EH (cell line): ENCODE data around the gene SLC25A21.
"Not testable (repeated sequence)": the region's sequence is repeated elsewhere in the genome, so short reads cannot be mapped to it uniquely, and the experiment has no call there.

Experiments used
- DNase-seq: peaks from one replicate; pipeline ENCODE4 v3.0.0-alpha.2; 2015; ENCODE audit warnings: low read depth

Gene SLC25A21

DNA sequence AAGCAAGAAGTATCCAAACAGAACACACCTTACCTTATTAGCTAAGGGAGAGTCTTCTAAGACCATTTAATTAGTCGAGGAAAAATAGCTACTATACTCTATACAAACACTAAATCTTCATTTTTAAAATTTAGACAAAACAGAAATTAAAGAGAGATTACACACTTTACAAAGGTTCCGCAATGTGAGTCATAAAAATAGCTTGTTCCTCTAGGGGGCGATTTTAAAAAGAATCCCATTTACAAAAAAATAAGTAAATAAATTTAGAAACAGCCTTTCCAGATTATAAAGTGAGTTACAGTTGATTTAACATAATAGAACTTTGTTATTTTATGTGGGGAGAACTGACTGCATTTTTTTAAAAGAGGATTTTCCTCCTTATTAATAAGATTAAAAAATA lies 309.1 kb downstream of the SLC25A21 start:
- DNase-seq = no peak

GRCh38 chr14:36862237-36862636 lies 310.2 kb downstream of the SLC25A21 start:
- DNase-seq = not testable (repeated sequence)

DNA sequence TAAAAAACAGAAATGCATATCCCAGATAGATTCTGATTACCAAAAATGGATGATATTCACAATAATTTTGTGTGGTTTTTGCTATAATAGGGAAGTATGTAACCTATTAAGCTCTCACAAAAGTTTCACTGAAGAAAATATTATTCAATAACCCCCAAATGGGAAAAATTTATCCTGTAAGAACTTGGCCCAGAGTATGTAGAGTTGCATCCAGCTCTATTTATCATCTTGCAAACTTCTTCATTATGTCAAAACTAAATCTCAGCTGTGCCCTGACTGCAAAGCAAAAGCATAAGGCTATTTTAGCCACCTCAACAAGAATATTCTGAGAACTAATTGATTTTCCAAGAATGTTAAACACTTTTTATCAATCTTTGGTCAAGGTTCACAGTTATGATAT lies 311.6 kb downstream of the SLC25A21 start:
- no peak for DNase-seq

- no peak for DNase-seq
Measured at GRCh38 chr14:36859119-36859518, 313.3 kb downstream of the SLC25A21 start.

DNA sequence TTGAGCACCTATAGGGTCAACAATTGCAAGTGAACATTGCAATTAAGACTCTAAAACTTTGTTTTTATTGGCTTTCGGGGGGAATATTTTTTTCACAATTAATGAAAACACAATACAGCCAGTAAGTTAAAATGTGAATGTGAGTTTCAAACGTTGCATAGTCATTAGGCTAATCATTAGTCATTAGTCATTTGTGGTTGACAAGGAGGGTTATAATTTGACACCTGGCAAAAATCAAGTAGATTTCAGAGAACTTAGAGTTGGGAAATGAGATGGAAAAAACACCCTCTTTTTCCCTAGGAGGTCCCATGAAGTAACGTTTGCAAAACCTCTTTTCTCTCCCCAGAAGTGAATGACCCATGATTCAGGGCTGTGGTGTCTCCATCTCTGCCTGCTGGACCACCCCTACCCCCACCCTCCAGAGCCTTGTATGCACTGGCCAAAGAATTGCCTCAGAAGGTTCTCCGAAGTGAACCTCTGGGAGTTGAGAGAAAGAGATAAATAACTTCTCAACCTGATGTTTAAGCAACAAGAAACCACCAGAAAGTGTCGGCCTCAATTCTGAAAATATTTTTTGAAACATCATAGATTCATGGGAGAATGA lies 314.5 kb downstream of the SLC25A21 start:
- no peak for DNase-seq

- DNase-seq = no peak
Measured at GRCh38 chr14:36857136-36857535, 315.3 kb downstream of the SLC25A21 start.

DNA sequence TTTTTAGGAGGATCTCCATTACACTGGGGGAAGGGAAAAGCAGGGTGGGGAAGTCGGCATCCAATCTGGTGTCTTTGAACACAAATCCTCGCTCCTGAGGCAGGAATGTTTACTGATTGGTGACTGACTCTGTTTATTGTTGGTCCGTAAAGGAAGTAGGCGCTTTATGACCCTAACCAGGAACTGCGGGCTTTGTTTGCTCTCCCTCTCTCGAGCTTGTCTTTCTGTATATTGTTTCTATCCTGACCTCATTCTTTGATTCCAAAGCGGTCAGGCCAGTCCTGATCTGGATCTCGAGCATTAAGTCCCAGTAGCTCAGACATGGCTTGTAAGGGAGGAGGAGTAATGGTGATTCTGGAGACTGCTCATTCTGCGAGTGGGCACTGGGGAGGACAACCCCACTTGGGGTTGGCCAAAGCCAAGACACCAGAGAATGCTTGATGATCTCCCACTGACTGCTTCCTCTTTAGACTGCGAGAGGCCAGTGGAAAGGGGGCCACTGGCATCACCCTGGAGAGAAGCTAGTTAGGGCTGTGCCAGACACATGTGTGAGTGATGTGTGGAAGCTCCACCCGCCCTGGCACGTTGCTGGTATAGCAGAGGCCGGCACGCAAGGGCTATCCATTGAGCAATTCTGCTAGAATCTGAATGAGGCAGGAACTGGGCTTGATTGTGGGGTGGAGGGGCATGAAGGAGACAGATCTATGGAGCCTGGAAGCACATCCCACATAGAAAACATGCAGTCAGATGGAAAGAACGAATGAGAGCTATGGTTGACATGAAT lies 316.1 kb downstream of the SLC25A21 start:
- no peak for DNase-seq

- no peak for DNase-seq
Measured at GRCh38 chr14:36855396-36855795, 317.0 kb downstream of the SLC25A21 start.

GRCh38 chr14:36852981-36853691 lies 319.3 kb downstream of the SLC25A21 start:
- no peak for DNase-seq

- DNase-seq = no peak
Measured at GRCh38 chr14:36848213-36848612, 324.2 kb downstream of the SLC25A21 start.

DNA sequence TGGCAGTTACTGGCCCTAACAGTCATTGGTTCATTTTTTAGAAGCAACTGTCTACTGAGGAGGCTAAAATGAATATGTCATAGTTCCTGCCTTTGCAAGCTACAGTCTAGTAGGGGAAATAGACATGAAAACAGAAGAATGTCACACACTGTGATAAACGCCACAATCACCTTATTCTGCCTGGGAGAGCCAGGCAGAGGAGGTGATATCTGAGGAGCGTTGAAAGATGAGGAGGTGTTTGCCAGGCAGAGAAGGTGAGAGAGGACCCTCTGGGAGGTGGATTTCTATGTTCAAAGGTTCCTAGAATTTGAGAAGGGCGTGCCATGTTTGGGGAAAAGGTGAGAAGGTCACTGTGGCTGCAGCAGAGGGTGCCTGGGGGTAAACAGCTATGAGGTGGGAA lies 325.0 kb downstream of the SLC25A21 start:
- no peak for DNase-seq

DNA sequence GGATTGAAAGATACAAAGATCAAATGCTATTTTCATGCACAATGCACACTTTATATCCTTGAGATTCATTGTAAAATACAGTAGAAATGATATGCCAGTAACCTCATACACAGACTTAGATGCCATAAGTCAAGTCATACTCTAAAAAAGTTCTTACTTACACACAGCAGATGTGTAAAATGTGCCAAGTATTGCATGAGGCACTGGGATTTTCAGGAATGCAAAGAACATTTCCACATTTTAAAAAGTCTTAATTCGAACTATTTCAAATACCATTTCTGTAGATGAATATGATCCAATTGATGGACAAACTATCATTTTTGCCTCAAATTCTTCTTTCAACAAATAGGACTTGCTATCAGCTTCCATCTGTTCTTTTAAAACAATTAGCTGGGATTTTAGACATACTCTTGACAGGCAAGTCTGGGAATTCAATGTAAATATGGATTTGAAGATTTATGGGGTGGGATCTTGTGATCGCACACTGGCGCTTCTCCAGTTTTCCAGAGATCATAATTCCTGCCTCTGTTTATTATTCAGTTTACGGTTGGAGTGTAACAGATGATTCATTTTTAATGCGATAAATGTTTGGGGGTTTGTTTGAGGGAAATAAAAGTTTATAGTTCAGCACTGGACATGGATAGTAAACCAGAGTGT lies 326.9 kb downstream of the SLC25A21 start:
- no peak for DNase-seq

- DNase-seq = no peak
Measured at GRCh38 chr14:36844443-36845195, 327.8 kb downstream of the SLC25A21 start.

DNA sequence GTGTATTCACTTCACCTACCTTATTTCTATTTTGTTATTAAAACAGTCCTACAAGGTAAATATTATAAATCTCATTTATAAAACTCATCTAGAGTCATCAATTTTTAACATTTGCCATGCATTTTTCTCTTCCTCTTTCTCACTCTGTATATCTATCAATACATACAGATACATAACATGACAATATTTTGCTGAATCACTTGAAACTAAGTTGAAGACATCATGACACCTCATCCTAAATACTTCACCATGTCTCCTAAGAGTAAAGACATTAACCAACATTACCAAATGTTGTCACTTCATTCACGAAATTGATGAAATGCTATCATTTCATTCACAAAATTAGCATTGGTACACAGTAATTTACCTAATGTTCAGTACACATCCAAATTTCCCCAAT lies 329.0 kb downstream of the SLC25A21 start:
- no peak for DNase-seq

DNA sequence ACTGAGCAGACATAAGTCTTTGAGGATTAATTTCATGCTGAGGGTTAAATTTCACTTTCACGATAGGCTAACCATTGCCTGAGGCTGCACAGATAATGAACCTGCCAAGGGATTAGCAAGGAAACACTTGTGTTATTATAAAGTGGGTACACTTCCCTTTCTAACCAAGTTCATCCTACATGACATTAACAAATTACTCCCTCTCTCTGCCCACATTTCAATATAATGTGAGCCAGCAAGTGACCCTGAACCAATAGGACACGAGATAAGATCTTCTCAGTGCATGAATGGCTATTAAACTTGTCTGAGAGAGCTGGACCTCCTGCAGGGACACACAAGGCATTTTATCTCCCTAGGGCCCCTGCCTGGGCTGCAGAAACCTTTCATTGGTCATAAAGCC lies 337.3 kb downstream of the SLC25A21 start:
- DNase-seq = no peak

GRCh38 chr14:36834293-36834692 lies 338.1 kb downstream of the SLC25A21 start:
- DNase-seq = no peak

GRCh38 chr14:36829547-36829946 lies 342.9 kb downstream of the SLC25A21 start:
- DNase-seq = no peak

GRCh38 chr14:36827861-36828260 lies 344.5 kb downstream of the SLC25A21 start:
- DNase-seq = no peak

GRCh38 chr14:36826614-36827013 lies 345.8 kb downstream of the SLC25A21 start:
- no peak for DNase-seq

GRCh38 chr14:36824854-36825253 lies 347.6 kb downstream of the SLC25A21 start:
- DNase-seq = no peak

DNA sequence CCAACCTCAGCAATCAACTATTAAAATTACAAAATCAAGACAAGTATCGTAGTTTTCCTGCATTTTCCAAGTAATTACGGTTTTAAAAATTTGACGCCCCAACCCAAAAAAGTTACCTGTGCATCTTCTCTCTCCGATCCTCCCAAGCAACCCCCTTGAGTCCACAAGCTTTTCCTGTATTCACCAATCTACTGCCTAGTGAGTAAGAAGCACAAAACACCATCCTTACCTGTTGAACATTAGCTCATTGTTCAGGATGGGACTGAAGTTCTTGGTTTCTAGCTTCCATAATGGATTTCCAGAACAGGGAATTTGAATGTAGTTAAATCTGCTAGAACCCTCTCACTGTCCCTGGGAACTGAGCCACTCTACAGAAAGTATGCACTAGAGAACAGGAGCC lies 348.8 kb downstream of the SLC25A21 start:
- no peak for DNase-seq

- DNase-seq = no peak
Measured at GRCh38 chr14:36822685-36823084, 349.7 kb downstream of the SLC25A21 start.
